IMR-90 (cell line): ENCODE data around the gene COL19A1.

Experiments
- MAFK ChIP-seq: IDR thresholded peaks from 2 replicates; pipeline ENCODE4 v1.6.1; 2012; ENCODE audit warnings: low read depth, low read length, improper control_type of control experiment
- MAZ ChIP-seq: IDR thresholded peaks from 2 replicates; pipeline ENCODE4 v1.6.1; 2012; ENCODE audit warnings: low read depth, mild to moderate bottlenecking, low read length, improper control_type of control experiment, moderate library complexity, borderline replicate concordance
- MXI1 ChIP-seq: IDR thresholded peaks from 2 replicates; pipeline ENCODE4 v1.6.1; 2012; ENCODE audit warnings: low read depth, mild to moderate bottlenecking, low read length, moderate library complexity, borderline replicate concordance
- RAD21 ChIP-seq: IDR thresholded peaks from 2 replicates; pipeline ENCODE4 v1.6.1; 2012; ENCODE audit warnings: low read length, improper control_type of control experiment
- RFX5 ChIP-seq: IDR thresholded peaks from 2 replicates; pipeline ENCODE4 v1.8.0; 2012; ENCODE audit warnings: low read depth, mild to moderate bottlenecking, low read length, moderate library complexity
- SMC3 ChIP-seq: fragments of 150-350 bp; IDR thresholded peaks from 2 replicates; pipeline ENCODE4 v1.6.1; 2016; ENCODE audit warnings: low read depth, mild to moderate bottlenecking, antibody characterized with exemption, low read length, moderate library complexity
- USF2 ChIP-seq: fragments of 150-350 bp; IDR thresholded peaks from 2 replicates; pipeline ENCODE4 v1.6.1; 2017; ENCODE audit warnings: mild to moderate bottlenecking, antibody characterized with exemption, low read length, low read depth
- TF ChIP-seq, protein P1 (sequence below): conservative IDR thresholded peaks from 2 replicates; pipeline ENCODE4 v1.5.1; 2012; ENCODE audit warnings: mild to moderate bottlenecking, low read depth, low read length, improper control_type of control experiment

DNA sequence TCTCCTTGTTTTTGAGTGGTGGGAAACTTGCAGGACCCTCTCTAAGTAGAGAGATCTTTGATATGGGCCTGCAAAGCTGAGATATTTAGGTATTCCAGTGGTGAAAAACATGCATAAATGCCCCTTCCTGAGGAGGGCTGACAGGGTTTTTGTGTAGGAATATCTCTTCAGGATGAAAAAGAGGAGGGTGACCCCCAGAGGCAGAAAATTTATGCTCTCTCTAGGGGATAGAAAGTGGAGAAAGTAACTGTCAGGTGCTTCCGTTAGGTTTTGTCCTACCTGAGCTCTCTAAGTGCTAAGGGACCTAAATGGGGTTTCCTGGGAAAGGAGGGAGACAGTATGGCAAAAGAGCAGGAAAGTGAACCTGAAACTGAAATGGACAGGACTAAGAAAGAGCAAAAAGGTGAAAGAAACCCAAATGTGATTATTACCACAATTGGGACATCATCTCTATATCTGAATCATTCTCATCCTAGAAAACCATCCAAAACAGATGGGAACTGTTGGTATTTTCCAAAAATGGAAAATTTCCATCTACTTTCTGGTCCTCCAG, 2.0 kb downstream of the COL19A1 start:
- TF ChIP-seq MAFK (no peak), RFX5 (no peak), MXI1 (no peak), USF2 (no peak), SMC3 (no peak), RAD21 (no peak), MAZ (no peak)
- TF ChIP-seq, protein P1, sequence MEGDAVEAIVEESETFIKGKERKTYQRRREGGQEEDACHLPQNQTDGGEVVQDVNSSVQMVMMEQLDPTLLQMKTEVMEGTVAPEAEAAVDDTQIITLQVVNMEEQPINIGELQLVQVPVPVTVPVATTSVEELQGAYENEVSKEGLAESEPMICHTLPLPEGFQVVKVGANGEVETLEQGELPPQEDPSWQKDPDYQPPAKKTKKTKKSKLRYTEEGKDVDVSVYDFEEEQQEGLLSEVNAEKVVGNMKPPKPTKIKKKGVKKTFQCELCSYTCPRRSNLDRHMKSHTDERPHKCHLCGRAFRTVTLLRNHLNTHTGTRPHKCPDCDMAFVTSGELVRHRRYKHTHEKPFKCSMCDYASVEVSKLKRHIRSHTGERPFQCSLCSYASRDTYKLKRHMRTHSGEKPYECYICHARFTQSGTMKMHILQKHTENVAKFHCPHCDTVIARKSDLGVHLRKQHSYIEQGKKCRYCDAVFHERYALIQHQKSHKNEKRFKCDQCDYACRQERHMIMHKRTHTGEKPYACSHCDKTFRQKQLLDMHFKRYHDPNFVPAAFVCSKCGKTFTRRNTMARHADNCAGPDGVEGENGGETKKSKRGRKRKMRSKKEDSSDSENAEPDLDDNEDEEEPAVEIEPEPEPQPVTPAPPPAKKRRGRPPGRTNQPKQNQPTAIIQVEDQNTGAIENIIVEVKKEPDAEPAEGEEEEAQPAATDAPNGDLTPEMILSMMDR: no peak
